SK-N-SH (cell line): ENCODE data around the gene HS3ST4.

ENCODE experiments used
- CTCF ChIP-seq: fragments of 200-600 bp; sonication (generic); IDR thresholded peaks from 2 replicates; pipeline ENCODE4 v1.6.1; 2017; ENCODE audit warnings: antibody characterized with exemption, mild to moderate bottlenecking, moderate library complexity
- ELF1 ChIP-seq: IDR thresholded peaks from 2 replicates; pipeline ENCODE4 v1.4.0; 2012
- EZH2phosphoT487 ChIP-seq: fragments of 200-600 bp; sonication (generic); IDR thresholded peaks from 2 replicates; pipeline ENCODE4 v1.6.1; 2017; ENCODE audit warnings: low read depth, mixed run types, mild to moderate bottlenecking, antibody characterized with exemption, moderate library complexity, borderline replicate concordance
- FOXJ3 ChIP-seq: sonication (generic); formaldehyde crosslinking; IDR thresholded peaks from 2 replicates; pipeline ENCODE4 v1.5.1; 2020; ENCODE audit warnings: mild to moderate bottlenecking, missing genetic modification reagents
- GABPA ChIP-seq: IDR thresholded peaks from 2 replicates; pipeline ENCODE4 v1.4.0; 2012; ENCODE audit warnings: low read depth, mild to moderate bottlenecking
- MEF2A ChIP-seq: IDR thresholded peaks from 2 replicates; pipeline ENCODE4 v1.4.0; 2012; ENCODE audit warnings: low read depth, borderline replicate concordance
- RFX5 ChIP-seq: IDR thresholded peaks from 2 replicates; pipeline ENCODE4 v1.6.1; 2012; ENCODE audit warnings: mild to moderate bottlenecking, improper control_type of control experiment, low read length
- SIN3A ChIP-seq: IDR thresholded peaks from 2 replicates; pipeline ENCODE4 v1.6.1; 2012; ENCODE audit warnings: low read depth, mild to moderate bottlenecking, low read length, moderate library complexity, borderline replicate concordance
- TAF1 ChIP-seq: IDR thresholded peaks from 2 replicates; pipeline ENCODE4 v1.6.1; 2012; ENCODE audit warnings: low read depth, mild to moderate bottlenecking, low read length, moderate library complexity, borderline replicate concordance
- YY1 ChIP-seq: IDR thresholded peaks from 2 replicates; pipeline ENCODE4 v1.4.0; 2012; ENCODE audit warnings: low read depth, mild to moderate bottlenecking
- ZBTB33 ChIP-seq: IDR thresholded peaks from 2 replicates; pipeline ENCODE4 v1.4.0; 2012; ENCODE audit warnings: low read depth, borderline replicate concordance
- TF ChIP-seq, protein P1 (sequence below): IDR thresholded peaks from 2 replicates; pipeline ENCODE4 v1.4.0; 2012; ENCODE audit warnings: low read depth, borderline replicate concordance

DNA sequence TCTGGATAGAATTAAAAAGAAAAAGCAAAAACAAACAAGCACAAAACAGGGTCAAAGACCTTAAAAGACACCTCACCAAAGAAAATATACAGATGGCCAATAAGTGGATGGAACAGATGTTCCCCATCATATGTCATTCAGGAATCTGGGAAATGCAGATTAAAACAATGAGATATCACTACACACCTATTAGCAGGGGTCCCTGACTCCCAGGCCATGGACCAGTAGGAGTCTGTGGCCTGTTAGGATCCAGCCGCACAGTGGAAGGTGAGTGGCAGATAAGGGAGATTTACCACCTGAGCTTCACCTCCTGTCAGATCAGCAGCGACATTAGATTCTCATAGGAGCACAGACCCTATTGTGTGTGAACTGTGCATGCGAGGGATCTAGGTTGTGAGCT, 167.9 kb downstream of the HS3ST4 start:
- TF ChIP-seq CTCF (no peak), RFX5 (no peak), YY1 (no peak), GABPA (no peak), TAF1 (no peak), ELF1 (no peak), MEF2A (no peak), FOXJ3 (no peak), SIN3A (no peak), EZH2phosphoT487 (no peak), ZBTB33 (no peak)
- TF ChIP-seq, protein P1, sequence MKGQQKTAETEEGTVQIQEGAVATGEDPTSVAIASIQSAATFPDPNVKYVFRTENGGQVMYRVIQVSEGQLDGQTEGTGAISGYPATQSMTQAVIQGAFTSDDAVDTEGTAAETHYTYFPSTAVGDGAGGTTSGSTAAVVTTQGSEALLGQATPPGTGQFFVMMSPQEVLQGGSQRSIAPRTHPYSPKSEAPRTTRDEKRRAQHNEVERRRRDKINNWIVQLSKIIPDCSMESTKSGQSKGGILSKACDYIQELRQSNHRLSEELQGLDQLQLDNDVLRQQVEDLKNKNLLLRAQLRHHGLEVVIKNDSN, result no peak
